Measurements from ENCODE around the gene GRIN2A.

DNA sequence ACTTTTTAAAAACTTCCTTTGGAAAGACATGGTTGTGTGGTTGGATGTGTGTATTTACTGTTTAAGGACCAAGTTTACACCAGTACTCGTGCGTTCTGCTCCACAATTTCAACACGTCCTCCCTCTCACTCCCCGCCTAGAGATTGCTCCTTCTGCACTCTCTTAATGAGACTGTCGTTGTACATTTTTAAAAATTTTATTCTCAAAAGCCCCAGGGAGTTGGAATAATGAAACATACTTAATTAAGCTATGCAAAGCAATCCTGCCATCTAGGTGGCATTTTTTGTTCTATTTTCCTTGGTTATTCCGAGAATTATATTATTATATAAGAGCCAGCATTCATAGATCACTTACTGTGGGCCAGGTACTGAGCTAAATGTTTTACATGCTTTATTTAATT, 264.5 kb downstream of the GRIN2A start:
- TF ChIP-seq POLR2A (IDR thresholded peaks at IDR 0.05; ENCODE audit: low read length) (no peak), GATA1 (IDR thresholded peaks at IDR 0.05; ENCODE audit: low read depth, low read length) (no peak)

Data from erythroblast (primary cell).